Measurements from ENCODE around the gene FTO.

GRCh38 chr16:53666786-53667415 is 37.1 kb upstream of the FTO start:
- TF ChIP-seq CTCF (IDR thresholded peaks at IDR 0.05 in 4 of 5, conservative IDR thresholded peaks at IDR 0.05 in 1 of 5) (no peak), POLR2A (IDR thresholded peaks at IDR 0.05) (no peak)

Measured in gastrocnemius medialis (tissue), 4 donors.